GM18909 (cell line): ENCODE results near the gene NFX1.

Experiments used
- ATAC-seq: cut with Tn5 transposase; IDR thresholded peaks from one replicate; pipeline ENCODE4 v1.9.1; 2021; ENCODE audit warnings: mild to moderate bottlenecking; ENCODE audit not compliant: unreplicated experiment, poor library complexity

Gene NFX1

DNA sequence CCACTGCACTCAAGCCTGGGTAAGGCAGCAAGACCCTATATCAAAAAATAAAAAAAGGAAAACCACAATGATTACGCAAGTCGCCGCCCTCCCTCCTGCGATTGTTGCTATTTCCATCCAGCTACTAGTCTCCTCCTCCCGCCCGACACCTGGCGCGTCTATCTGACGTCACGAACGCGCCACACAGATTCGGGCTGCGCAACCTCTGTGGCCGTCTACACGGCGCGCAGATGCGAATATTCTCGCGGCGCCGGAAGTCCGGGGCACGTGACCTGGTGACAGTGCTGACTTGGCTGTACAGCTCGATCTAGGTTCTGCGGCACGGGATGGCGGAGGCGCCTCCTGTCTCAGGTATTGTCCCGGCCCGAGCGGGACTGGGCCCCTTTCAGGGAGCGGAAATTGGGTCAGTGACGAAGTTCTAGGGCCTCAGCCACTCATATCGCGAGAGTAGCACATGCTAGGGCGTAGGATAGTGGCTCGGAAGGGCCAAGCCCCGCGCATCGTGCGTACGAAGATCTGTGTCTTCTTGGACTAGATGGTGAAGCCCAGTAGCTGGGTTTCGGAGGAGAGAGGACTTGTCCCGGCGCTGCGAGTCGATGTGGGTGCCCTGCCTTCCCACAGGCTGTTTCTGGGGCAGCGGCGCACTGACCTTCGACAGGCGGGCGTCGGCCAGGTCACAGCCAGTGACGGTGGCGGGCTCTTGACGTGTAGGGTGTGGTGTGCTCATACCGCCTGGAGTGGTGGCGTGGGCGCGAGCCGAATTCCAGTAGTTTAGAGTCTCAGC is at the start of gene NFX1:
Gene NFX1, plus strand, starts transcription at position 270 of the 784 bp plus-strand sequence. Its CDS starts 57 bp downstream, at position 327.
- peak; percentile 91 for ATAC-seq

DNA sequence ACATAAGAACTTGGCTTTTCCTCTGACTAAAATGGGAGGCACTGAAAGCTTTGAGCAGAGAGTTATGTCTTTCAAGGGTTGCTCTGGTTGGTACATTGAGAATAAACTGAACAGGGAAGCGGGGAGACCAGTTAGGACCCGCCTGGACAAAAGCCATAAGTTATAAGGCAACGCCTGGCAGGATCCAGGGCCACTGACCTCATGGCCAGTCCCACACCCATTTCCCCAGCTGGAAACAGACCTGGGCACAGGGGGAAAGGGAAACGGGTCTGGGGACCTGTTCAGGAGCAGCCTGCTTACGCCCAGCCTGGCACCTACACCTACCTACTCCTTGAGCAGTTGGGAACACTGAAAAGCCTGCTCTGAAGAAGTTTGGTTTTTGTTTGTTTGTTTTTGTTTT is 49.0 kb upstream of the NFX1 start:
- ATAC-seq: no peak

DNA sequence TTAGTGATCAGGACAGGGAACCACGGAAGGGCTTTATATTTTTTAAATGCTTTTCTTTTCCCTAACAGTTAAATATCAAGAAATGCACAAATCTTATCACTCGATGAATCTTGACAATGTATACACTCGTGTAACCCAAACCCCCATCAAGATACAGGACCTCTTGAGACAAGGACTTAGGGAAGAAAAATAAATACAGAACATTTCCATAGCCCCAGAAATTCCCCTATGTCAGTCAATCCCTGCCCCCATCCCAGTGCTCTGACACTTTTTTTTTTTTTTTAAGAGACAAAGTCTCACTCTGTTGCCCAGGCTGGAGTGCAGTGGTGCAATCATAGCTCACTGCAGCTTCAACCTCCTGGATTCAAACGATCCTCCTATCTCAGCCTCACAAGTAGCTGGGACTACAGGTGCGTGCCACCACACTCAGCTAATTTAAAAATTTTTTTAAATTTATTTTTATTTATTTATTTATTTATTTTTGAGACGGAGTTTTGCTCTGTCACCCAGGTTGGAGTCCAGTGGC is 47.6 kb upstream of the NFX1 start:
- no peak for ATAC-seq

DNA sequence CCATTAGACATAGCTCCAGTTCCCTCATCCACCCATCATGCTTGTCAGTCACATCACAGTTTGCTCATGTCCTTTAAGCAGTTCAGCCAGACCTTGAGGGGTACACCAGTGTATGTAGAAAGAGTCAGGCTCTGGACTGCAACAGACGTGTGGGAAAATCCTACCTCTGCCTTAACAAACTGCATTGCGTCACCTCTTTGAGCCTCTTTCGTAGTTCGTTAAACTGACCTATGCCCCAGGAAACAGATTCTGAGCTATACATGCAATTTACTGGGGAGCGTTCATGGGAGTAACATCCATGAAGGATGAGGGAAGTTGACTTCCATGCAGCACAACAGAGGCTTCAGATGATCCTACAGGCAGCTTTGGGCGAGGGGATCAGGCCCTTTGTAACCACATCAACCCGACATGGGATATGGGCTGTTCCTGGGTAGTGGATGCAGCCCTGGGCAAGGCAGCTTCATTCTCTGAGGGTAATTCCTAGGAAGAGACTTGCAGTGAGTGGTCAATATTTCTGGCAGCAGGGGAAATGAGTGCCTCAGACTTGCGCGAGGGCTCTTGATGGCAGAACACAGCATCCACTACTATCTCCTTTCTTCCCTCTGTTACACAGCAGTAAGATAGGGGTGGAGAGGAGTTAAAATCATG is 46.1 kb upstream of the NFX1 start:
- no peak for ATAC-seq

DNA sequence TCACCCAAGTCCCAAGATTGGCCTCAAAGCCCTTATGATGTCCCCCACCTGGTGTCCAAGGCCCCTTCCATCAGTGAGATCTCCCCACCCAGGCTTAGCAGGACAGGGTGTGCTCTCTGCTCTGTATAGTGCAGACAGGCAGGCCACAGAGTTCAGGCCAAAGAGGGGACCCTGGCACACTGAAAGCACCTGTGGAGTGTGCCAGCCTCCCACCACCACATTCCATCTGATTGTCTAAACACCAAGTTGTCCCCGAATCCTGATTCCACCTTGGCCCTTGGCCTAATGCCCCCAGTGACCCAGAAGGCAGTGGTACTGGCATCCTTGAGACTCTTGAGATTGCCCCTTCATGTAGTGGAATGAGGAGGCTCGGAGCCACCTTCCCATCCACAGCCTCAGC is 45.0 kb upstream of the NFX1 start:
- ATAC-seq: no peak

DNA sequence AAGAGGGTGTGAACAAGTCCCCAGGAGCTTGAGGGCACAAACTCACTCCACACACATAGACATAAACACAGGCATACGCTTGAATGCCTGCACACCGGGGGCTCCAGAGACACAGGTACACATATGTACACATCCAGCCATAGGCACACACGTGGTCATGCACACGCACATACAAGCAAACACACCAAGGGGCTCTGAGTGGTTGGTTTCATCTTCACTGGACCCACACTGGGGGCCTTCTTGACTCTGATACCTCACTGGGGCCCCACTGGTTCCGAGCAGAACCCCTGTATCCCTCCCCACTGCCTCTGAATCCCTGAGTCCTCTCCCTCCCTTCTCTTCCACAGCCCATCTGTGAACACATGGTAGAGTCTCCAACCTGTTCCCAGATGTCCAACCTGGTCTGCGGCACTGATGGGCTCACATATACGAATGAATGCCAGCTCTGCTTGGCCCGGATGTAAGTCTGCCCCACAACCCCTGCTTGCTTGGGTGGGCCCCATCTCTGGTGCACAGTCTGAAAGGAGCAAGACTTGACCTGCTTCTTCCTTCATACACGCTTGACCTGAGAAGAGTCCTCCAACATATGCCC is 44.0 kb upstream of the NFX1 start:
- ATAC-seq: no peak

DNA sequence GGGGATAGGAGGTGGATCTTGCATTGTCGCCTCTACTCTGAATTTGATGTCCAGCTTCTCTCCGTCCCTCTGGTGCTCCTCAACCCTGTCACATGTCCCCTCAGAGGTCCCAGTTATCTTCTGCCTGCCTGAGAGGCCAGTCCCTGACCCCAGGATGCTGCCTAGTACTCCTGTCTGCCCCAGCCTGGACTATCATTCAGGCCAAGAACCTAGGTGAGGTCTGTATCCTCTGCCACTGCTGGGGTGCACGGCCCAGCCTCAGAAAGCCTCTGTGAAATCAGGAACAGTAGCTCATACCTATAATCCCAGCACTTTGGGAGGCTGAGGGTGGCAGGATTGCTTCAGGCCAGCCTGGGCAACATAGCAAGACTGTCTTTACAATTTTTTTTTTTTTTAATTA is 41.7 kb upstream of the NFX1 start:
- peak; percentile 4 for ATAC-seq

DNA sequence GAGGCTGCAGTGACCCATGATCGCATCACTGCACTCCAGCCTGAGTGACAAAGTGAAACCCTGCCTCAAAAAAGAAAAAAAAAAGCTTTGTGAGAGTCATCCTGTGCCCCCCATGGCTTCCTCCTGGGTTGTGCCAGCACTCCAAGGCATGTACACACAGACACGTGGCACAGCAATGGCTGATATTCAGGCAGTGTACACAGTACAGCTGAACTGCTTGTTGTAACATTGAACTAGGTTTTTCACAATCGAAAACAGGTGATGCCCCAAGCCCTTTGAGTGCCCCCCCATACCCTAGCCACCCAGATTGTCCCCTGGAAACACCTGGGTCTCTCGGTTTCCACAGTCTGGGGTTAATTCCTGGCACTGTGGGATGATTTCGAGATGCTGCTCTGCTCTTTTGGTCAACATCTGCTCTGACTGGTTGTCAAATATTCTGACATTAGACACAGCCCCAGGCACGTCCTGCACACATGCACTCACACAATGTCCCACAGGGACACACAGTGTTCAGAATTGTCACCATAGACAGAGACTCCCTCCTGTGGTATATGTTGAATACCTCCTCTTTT is 41.1 kb upstream of the NFX1 start:
- ATAC-seq: peak; percentile 66

DNA sequence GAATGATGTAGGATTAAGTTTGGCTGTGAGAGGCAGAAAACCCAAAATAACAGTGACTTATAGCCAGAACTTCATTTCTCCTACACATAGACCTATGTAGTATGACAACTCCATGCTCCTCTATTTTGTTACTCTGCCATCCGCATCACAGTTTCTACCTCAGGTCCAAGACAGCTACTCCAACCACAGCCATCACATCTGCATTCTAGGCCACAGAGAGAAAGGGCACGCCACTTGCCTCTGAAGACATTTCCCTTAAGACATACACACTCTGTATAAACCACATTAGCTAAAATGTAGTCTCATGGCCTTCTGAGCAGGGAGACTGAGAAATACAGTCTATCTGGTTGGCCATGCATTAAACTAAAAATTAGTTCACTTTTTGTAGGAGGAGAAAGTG is 40.3 kb upstream of the NFX1 start:
- ATAC-seq: no peak

DNA sequence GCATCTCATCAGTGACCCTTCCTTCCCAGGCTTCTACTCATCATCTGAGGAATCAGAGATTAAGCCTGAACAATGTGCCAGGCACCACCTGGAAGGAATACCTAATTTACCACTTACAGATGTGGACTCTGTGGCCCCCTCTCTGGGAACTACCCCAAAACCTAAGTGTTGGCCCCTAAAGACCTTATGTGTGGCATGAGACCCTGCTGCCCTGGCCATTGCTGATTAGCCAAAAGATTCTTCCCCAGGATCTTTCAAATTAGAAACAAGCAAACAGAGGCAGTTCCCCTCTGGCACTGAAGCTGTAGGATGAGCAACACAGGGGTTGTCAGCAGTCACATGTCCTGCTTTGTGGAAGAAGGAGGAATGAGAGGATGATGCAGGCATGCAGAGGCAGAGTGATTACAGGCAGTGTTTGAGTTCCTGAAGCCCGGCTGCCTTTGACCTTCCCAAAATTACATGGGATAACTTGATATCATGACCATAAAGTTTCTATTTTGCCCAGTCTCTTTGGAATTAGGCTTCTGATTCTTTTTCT is 39.8 kb upstream of the NFX1 start:
- no peak for ATAC-seq

DNA sequence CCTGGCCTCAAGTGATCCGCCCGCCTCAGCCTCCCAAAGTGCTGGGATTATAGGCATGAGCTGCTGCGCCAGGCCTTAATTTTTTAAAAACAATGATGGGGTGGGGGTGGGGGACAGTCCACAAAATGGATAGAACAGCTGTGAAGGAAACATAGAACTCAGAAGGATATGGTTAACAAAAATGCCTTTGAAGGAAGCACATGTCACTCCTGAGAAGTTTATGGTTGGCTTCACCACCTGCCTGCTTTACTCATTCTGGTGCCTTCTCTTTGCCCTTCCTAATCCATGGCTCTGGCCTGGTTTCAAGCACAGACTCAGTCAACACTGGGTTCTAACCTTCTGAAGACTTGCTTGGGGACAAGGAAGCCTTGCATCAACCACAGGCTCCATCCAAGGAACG is 36.1 kb upstream of the NFX1 start:
- ATAC-seq: no peak

DNA sequence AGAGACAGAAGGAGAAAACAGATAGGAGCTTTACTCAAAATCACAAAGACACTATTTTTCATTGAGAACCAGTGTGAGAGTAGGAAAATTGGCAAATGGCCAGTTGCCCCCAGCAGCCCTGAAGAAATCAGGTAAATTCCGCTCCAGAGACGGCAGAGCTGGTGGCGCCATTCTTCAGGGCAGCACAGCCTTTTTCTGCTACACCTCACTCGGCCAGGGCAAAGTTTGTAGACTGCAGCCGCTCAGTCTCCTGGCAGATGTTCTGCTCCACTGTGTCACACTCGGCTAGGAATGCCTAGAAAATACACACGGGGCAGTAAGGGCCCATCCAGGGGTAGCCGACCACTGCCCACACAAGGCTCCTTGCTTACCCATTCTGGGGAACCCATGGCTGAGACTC is 35.3 kb upstream of the NFX1 start:
- ATAC-seq: no peak

DNA sequence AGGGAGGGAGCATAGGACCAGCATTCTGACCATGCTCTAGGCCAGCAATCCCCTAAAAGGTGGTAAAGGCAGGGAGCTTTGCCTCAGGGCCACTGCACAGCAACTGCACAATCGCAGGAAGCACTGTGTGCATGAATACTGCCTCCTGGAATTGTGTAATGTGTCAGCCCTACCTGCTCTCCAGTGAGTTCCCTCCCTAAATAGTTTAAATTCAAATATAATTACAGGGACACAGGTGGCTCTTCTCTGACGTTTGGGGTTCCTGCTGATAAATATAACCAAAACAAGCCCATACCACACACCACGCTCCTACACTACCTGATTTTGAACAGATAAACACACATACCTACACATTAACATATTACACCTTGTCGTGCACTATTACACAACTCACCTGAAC is 34.8 kb upstream of the NFX1 start:
- no peak for ATAC-seq

DNA sequence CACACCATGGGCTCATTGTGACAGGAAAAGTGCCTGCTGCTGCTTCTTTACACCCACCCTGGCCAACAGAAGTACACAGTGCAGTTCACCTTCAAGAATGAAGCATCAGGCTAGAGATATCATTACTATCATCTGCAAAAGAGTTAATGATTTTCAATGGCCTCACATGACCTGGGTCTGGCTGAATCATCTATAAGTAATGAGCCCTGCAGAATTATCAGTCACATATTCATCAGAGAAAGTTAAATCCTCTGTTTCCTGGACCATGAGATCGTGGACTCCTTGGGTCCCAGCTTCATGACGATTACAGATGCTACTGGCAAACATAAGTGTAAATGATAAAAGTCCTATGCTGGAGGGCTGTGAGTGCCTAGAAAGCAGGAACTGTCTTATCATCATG is 34.1 kb upstream of the NFX1 start:
- no peak for ATAC-seq

DNA sequence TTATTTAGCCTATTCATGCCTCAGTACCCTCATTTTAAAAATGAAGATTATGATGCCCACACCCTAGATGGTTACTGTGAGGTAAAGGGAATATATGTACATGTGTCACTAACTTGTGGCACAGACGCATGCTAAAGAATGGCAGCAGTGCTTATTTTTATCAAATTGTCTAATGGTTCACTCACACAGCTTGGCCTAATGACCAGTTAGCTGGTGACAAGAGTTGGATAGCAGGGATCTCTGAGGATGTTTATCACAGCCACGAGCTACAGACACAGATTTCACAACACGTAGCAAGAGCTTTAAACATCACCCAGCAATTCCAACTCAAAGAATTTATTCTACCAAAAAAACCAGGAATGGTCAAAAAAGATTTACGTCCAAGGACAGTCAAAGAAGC is 33.0 kb upstream of the NFX1 start:
- ATAC-seq: no peak

DNA sequence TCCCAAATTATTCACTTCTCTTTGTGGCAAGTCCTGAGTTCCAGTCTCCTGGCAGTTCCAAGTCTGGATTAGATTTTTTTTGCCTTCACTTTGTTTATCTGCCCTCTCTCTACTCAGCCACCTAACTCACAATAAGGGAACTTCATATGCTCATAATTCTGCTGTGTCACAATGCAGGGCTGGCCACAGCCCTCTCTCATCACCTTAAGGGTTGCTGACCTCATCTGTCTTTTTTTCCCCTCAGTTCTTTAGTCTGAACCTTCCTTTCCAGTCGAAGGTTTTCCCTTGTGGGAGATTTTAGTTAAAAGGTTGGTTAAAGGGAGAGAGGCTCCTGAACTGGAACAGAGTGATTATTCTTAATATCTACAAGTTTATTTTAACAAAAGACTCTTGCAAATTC is 29.9 kb upstream of the NFX1 start:
- ATAC-seq: no peak

DNA sequence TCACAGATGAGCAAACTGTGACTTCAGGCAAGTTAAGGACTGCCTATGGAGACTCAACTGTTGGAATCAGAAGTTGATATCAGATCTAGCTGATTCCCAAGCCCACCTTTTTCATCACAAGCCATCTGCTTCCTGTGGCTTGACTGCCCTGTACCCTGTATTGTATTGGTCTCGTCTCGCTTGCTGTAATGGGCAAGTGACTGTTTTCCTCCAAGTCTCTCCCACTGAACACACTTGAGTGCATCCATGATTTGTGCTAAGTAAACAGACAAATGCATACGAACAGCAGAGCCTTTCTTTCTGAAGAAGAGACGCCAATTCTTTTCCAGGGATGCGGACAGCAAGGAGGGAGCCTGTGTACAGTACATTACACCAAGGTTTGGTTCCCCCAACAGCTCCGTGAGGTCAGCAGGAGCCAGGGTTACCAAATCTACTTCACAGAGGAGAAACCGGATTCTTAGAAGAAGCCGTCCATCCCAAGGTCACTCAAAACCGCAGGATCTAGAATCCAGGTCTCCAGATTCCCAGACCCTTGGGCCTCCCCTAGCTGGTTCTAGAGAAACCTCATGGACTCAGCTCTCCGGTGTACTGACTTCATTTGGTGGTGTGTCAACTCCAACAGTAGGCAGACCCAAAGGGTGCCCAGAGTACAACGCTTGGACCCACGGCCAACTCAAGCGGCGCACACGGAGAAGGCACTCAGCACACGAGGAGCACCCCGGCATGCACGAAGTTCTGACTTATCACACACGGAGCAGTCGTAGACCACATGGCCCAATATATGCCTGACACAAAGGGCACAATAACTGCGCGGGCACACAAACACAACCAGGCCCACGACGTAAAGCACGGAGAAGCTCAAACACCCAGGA is 26.9 kb upstream of the NFX1 start:
- ATAC-seq: no peak

DNA sequence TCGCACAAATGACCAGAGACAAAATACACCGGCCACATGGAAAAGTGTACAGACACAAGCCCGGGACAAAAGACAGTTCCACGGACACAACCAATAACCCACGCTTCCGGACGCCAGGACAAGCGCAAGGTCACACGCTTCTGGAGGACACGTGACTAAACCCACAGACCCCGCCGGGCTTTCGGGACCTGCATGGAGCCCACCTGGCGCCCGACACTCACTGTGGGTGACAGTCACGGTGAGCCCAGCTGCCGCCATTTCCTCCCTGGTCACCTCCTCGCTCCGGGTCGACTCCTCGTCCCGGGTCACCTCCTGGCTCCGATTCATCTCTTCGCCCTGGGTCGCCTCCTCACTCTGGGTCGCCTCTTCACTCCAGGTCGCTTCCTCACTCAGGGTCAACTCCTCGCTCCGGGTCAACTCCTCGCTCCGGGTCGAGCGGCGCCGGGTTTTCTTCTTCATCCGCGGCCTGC is 26.3 kb upstream of the NFX1 start:
- ATAC-seq: peak; percentile 31

DNA sequence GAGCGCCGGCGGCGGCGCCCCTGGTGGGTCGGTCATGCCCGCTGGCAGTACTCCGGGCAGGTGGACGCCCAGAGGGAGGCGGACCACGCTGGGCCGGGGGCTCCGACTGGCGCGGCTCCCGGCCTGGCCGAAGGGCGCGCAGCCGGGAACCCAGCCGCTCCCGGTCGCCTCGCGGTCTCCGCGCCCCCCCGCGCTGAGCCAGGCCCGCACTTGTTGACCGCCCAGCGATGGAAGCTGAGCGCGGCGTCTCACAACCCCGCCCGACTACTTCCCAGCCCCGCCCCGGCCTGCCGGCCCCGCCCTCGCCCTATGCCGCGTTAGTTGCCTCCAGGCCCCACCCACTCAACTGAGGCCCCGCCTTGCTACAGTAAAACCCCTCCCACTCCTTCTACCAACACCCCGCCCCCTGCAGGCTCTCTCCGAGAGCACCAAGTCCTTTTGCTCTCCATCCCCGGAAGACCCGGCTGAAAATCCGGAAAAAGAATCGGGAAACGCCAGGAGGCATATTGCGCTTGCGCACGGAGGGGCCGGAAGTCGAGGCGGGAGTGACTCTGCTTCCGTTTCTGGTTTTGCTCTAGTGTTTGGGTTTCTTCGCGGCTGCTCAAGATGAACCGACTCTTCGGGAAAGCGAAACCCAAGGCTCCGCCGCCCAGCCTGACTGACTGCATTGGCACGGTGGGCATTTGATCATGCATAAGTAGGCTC is 25.7 kb upstream of the NFX1 start, which contains the start of the genes BAG1 and CHMP5:
Gene BAG1, minus strand, starts transcription at position 236 of the 705 bp plus-strand sequence.
Gene CHMP5, plus strand, starts transcription at position 577 of the 705 bp plus-strand sequence. Its CDS starts 30 bp downstream, at position 607.
- peak; percentile 83 for ATAC-seq
